Activated gamma-delta T cell treated with anti-CD3 and anti-CD28 coated beads, Interleukin-2, amount 50 U/mL, for 16 hours (primary cell): Measurements from ENCODE around the gene IL2RA.

Experiments used
- DNase-seq: peaks from one replicate; pipeline ENCODE4 v3.0.0-alpha.2; 2020; ENCODE audit warnings: low read depth

Gene IL2RA

DNA sequence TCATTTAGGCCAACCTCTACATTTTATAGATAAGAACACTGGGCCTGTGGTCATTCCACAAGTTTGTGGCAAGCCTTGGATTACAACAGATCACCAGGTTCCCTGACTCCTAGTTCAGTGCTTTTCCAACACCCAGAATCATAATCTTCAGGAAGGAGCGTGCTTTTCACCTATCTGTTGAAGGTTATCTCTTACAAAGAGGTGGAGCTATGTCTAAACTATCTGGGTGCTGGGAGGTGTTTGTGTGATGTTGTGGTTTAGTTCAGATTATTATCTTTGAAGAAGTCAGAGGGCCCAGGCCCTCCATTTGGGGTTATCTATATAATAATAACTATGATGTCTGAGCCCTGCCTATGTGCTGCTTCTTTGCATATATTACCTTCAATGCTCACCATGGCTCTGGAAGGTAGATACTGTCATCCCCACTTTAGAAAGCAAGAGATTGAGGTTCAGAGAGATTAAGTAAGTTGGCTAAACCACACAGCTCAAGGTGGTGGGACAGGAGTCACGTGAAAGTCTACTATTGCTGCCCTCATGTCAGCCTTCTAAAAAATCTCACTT lies 24.0 kb downstream of the IL2RA start:
- DNase-seq, result no peak

DNA sequence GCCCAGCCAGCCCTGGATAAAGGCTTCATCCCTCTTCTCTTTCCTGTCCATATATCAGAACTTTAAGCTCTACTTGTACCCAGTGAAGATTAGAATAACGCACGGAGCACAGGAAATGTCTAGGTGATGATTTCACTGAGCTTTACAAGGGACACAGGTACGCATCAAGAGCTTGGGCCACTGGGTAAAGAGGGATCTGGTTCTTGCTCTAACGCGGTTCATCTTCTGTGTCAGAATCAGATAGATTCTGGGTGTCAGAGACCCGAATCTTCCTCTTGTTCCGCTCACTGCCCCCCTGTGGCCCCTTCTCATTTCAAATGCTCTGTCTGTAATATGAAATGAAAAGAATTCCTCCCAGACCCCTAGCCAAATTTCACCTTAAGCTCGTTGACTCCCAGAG lies 24.7 kb downstream of the IL2RA start:
- no peak for DNase-seq

DNA sequence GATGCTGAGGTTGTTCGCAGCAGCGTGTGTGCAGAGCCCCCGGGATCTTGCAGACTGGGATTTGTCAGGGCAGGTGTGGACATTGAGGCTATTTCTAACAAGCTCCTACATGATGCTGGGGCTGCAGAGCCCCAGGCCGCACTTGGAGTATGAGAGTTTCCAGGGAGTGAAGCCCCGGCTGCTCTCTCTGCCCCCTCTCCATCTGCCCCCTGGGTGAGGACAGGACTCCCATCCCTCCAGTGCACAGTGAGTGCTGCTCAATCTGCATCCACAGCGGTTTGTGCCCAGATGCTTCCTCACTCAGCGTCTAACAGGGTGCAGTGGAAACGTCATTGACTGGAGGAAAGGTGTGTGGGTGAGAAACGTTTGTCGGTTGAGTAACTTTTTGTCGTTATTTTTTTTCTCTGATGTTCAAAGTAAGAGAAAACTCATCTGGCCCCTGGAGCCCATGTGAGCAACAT lies 25.3 kb downstream of the IL2RA start:
- DNase-seq, result no peak

DNA sequence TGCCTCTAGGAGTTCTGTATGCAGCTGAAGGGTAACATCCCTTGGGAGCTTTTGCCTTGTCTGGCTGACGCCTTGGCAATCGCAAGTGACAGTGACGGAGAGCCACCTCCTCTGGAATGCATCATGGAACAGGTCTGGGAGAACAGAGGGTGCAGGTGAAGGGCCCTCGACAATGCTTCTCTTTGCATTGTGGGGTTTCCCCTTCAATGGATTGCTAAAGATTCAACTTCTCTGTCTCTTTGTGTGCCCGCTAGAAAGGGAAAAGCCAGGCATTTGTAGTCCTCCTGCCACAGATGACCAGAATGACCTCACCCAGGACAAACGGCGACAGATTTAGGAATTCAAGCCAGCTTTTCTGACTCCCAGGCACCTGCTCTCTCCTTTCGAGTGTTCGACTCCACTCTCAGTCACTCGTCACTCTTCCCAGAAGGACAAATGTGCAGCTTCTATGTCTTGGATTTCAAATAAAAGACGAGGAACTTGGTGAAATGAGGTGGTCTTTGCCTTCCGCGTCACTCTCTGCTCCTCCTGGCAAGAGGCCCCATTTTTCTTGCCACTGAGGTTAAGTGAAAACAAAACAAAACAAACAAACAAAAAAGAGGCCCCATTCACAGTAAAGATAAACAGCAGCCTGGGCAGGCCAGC lies 26.1 kb downstream of the IL2RA start:
- DNase-seq, result no peak

DNA sequence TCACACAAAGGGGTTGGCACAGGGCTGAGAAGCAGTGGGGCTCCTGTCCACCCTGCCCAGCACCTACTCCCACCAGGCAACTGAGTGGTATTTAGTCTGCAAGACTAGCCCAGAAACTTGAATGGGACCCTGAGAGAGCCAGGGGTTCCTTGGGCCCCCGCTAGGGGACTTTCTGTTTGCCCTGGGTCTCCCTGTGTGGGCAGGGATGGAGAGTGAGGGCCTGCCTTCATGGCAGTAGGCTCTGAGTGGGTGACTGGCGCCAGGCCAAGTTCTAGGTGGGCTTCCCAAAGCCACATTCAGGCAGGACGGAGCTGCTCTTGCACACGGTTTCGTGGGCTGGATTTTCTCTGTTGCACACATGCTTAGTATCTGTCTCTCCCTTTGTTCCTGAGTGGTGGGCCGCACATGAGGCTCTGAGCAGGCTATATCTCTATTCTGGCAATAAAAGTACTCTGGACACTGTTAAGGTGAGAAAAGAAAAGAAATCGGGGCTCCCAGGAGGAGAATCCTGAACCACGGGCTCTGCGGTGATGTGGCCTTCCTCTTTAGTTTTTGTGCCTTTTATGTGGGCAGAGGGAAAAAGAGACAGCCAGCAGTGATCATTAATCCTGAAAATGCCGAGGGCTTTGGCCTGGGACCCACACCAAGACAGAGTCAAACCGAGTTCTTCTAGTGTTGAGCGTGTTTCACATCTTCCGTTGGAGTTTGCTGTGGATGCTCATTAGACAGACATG lies 26.9 kb downstream of the IL2RA start:
- DNase-seq, result no peak

DNA sequence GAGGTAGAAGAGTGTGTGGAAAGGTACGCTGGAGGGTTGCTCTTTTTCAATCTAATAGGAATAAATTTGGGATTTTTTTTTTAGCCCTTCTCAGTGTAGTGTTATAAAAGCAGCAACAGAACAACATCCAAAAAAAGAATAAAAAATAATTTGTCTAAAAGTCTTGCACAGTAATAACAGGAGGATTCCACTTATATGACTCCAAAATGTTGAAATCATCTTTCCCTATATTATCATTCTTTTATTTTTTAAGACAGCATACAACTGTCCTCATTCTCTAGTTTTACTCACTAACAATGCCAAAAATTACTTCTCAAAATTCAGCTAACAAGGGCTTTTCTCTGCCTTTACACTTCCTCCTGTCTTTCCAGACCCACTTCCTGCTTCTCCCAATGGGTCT lies 27.8 kb downstream of the IL2RA start:
- no peak for DNase-seq

DNA sequence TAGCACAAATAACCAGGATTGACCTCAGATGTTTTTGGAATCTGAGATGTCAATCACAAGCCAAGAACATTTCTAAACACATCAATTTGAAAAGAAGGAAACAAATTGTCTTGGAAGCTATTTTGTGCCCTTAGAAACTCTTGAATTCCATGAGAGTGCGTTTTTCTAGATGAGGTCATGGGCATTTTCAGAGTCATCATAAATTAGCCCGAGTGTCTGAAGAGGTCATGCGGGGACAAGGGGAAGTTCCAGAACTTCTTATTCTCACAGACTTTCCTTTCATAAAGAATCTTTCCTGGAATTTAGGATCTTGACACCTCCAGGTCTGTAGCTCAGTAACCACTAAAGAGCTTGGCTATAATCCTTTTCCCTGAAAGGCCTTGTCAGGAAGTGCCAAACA lies 28.2 kb downstream of the IL2RA start:
- DNase-seq, result no peak

DNA sequence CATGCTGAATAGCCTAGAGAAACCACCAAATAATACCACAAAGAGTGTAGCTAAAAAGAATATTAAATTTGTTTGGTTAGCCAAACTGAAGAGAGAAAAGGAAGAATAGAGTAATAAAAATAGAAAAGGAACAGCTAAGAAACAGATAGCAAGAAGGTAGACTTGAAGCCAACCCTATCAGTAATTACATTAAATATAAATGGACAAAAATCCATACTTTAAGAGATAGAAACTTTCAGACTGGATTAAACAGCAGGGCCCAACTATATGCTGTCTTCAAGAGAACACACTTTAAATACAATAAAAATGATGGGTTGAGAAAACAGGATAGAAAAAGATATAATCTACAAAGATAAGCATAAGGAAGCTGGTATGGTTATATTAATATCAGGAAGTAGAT lies 31.2 kb downstream of the IL2RA start:
- DNase-seq, result no peak

DNA sequence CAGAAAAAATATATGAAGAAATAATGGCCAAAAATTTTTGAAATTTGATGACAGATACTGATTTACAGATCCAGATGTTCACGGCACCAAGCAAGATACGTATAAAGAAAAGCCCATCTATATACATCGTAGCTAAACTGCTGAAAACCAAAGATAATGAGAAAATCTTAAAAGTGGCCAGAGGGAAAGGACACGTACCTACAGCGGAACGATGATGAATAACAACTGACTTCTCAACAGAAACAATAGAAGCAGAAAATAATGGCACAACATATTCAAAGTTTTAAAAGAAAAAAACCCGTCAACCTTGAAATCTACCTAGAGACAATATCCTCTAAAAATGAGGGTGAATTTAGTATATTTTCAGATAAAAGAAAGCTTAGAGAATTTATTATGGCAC lies 31.9 kb downstream of the IL2RA start:
- DNase-seq, result no peak

DNA sequence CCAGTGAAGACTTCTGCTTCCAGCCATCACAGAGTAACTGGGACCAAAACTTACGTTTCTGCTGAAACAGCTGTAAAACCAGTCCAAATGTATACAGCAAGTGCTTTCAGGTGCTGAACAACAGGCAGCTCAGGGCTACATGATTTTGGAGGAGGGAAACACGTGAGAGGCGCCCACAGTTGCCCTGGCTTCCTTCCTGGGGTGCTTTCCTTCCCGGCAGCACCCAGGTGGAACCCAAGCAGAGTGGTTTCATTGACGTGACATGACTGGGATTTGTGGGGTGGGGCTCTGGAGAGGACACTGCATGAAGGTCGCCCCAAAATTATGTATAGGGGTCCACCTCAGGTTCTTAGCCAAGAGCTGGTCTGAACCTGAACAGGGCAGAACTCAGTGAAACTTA lies 34.2 kb downstream of the IL2RA start:
- DNase-seq, result no peak

DNA sequence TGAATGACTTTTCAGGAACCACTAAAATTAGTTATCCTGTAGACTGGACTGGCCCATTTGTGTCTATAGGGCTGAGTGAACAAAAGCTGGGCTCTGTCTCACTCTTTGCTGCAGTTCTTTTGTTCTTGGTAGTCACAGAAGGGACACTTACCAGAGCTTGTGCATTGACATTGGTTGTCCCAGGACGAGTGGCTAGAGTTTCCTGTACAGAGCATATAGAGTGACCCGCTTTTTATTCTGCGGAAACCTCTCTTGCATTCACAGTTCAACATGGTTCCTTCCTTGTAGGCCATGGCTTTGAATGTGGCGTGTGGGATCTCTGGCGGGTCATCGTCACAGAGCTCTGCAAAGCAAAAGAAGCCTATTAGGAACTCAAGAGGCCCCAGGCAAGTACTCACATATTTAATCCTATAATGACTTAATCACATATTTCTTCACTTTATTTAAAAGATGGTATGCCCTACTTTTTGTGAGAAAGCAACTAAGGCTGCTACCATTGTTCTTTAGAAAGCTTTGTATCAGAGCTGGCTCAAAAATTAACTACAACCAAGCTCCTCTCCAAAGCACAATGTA lies 36.4 kb downstream of the IL2RA start:
- DNase-seq, result no peak

DNA sequence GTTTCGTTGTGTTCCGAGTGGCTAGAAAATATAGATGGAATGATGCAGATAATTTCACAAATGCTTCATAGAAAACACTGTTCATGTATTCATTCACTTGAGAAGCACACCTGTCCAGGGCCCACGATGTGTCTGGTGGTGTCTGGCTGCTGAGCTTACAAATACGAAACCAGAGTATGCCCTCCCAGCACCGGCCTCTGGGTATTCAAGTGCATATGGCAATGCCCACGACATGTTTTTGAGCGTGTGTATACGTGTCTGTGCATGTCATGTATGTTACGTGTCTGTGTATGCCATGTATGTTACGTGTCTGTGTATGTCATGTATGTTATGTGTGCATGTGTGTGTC lies 37.9 kb downstream of the IL2RA start:
- DNase-seq, result no peak

DNA sequence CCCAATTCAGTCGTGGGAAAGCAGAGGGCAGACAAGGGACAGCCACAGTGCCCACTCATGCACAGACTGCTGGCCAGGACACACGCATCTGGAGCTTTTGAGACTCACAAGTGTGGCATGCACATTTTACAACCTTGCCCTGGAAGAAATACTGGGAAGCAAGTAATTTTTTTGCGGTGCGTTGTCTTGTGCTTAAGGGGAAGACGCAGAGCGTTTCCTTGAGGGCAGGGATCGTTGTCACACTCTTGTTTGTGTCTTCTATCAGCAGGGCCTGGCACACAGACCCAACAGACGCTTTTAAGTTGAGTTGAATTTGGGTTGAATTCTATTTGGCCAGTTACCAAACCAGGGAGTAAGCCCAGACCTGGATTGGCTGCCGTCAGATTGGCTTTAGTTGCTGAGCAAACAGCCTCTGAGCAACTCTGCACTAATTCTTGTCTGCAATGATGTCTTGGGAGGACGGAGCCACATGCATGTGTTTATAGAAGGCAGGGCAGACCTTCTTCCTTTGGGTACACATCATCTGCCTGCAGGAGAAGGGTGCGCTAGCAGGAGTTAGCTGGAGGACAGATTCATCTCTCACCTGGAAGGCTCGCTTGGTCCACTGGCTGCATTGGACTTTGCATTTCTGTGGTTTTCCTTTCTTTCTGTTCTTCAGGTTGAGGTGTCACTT lies 38.4 kb downstream of the IL2RA start:
- no peak for DNase-seq

DNA sequence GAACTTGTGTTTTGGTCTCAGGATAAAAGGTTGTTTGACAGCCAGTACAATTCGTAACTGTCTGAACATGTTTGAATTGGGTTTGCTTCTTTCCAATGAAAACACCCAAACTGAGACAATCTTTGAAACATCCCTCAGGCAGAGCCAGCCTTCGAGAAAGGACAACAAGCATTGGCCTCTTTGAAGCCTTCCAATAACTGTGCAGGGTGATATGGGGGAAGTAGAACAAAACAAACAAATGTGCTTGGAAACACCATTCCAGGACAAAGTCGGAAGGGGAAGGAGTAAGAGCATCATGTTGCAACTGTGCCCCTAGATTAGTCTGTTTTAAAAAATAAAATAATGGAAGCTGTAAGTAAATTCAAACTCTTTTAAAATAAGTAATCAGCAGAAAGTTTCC lies 39.5 kb downstream of the IL2RA start:
- no peak for DNase-seq

DNA sequence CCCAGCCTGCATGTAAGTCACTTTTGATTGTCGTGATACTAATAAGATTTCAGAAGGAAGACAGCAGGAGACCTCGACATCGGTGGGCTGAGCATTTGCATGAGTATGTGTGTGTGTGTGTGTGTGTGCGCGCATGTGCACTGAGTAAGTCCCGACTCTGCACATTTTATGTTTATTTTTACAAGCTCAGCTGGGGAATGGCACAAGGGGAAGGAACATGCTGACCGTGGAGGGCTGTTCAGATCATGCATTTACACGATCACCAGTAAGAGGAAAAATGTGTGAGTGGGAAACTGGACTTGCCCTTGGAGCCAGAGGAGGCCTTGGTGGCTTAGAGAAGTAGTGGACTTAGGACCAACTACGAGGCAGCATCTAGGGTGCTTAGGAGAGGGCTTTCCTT lies 41.3 kb downstream of the IL2RA start:
- no peak for DNase-seq

DNA sequence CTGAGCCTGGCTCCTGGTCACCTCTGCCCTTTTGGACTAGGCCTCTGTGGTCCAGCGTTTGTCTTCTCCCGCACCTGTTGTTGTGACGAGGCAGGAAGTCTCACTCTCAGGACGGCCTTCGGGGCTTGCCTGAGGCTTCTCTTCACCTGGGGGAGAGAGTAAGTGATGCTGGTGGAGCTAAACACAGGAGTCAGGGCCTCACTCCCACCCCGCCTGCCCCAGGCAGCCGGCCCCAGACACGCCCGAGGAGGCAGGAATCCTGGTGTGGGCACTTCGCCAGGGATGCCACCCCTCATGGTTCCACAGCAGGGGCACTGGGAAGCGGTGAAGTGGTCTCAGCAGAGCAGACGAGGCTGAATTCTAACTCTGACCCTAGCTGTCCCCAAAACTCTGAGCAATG lies 42.4 kb downstream of the IL2RA start:
- no peak for DNase-seq

DNA sequence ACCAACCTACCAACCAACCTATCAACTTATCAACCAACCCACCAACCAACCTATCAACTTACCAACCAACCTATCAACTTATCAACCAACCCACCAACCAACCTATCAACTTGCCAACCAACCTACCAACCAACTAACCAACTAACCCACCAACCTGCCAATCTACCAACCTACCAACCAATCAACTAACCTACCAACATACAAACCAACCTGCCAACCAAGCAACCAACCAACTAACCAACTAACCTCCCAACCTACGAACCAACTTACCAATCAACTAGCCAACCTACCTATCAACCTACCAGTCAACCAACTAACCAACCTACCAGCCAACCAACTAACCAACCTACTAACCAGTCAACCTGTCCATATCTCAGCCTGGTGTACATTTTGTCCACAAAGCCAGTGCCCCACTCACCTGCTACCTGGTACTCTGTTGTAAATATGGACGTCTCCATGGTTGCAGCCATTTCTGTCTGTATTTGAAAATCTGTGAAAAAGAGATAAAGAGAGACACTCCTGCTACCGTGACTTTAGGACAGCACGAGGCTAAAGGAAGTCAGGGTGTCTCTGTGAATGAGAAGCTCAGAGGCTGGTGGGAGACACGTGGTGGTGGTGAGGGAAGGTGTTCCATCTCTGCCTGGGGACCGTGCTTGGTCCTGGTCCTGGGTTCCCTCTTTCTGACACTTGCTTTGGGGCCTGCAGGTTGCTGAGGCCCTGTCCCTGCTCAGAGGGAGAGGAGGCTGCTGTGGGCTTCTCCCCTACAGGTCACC lies 43.0 kb downstream of the IL2RA start:
- DNase-seq, result no peak

DNA sequence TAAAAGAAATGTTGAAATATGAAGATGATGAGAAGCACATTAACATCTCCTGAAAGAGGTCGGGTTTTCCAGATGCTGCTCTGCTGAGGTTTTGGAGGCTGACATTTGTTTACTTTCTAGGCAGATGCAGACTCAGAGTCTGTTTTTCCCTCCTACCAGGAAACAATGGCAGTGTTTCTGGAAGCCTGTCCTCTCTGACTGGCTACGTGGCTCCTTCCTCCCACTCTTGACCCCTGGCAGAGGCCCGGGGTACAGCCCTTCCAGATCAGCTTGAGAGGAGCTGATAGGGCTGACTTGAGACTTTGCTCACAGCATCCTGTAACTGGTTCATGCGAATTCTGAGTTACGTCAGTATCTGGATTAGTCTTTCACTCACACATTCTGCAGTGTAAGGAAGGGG lies 43.7 kb downstream of the IL2RA start:
- DNase-seq, result no peak

DNA sequence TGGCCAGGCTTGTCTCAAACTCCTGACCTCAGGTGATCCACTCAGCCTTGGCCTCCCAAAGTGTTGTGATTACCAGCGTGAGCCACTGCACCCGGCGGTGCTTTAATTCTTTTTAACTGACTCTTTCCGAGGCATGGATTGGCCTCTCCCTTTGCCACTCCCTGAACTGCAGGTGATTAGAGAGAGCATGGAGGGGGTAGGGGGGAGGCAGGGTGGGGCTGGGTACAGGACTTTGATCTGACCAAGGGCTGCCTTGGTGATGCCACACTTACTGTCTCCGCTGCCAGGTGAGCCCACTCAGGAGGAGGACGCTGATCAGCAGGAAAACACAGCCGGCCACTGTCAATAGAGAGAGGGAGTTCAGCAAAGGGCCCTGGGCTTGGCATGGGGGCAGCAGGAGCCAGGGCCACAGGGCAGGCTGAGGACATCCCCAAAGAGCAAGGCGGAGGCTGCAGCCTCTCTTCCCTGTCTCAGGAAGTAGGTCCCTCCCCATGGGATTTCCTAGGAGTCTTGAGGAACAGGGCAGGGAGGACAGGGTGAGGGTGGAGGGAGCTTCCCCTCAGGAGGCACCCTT lies 44.3 kb downstream of the IL2RA start:
- no peak for DNase-seq

DNA sequence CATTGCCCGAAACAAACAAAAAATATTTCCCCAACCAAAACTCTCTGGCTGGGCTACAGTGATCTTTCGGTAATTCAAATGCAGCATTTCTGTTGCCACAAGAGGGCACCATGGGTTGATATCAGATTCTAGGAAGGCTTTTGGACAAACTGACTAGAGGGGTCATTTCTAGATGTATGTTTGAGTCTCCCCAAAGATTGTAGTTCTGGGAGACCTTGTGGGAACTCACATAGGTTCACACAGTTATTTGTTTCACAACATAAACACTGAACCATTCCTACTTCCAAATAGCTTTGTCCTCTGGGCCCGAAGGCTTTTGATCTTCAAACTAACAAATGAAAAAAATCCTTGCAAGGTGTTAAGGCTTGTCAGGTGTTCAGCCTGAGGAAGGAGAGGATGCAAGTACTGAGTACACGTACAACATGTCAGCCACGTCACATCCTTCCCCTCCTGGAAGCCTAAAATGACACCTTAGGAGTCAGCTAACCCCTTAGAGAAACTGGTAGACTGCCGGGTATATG lies 47.9 kb downstream of the IL2RA start:
- peak; percentile 40 for DNase-seq

DNA sequence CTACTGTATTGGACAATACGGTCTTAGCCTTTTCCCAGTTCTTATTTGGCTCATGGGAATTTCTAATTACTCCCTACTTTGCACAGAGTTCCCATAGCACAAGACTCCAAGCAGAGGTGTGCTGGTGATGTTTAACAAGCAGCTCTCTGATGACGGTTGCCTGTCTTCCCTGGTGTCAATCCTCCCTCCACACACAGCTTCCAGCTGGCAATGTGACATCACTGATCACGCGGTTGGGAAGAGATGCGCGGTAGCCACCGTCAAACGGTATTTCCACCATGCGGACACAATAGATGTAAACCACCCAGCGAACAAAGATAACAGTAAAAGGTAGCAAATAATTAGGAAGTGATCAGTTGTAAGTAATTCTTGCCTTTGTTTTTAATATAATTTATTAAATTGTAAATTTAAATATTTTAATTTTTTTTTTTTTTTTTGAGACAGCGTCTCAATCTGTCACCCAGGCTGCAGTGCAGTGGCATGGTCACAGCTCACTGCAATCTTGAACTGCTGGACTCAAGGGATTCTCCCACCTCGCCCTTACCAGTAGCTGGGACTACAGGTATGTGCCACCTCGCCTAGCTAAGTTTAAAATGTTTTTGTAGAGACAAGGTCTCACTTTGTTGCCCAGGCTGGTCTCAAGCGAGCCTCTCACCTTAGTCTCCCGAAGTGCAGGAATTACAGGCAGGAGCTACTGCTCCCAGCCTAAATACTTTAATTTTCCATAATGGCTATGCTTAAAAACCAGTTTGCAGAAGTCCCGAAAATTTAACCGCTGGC lies 48.6 kb downstream of the IL2RA start:
- no peak for DNase-seq
